Loucy (cell line): ENCODE results near the gene TMEM258.

Experiments
- CTCF ChIP-seq: fragments of 200-600 bp; sonication (generic); conservative IDR thresholded peaks from 2 replicates; pipeline ENCODE4 v1.5.1; 2014; ENCODE audit warnings: mild to moderate bottlenecking, antibody characterized with exemption, low read length
- EZH2phosphoT487 ChIP-seq: fragments of 200-600 bp; IDR thresholded peaks from 2 replicates; pipeline ENCODE4 v1.6.1; 2018; ENCODE audit warnings: antibody characterized with exemption, mild to moderate bottlenecking, moderate library complexity, borderline replicate concordance

GRCh38 chr11:61829806-61830205 lies 37.4 kb upstream of the TMEM258 start:
- TF ChIP-seq CTCF (no peak), EZH2phosphoT487 (no peak)
